ENCODE measurements around the gene CTSD. TPM values are rescaled to one million over a fixed set of nuclear protein-coding genes. Genes with fewer than 3 reads are reported as not detected.

CTSD gene
- total RNA-seq, 1 experiment from 2014 or later: 199 TPM

DNA sequence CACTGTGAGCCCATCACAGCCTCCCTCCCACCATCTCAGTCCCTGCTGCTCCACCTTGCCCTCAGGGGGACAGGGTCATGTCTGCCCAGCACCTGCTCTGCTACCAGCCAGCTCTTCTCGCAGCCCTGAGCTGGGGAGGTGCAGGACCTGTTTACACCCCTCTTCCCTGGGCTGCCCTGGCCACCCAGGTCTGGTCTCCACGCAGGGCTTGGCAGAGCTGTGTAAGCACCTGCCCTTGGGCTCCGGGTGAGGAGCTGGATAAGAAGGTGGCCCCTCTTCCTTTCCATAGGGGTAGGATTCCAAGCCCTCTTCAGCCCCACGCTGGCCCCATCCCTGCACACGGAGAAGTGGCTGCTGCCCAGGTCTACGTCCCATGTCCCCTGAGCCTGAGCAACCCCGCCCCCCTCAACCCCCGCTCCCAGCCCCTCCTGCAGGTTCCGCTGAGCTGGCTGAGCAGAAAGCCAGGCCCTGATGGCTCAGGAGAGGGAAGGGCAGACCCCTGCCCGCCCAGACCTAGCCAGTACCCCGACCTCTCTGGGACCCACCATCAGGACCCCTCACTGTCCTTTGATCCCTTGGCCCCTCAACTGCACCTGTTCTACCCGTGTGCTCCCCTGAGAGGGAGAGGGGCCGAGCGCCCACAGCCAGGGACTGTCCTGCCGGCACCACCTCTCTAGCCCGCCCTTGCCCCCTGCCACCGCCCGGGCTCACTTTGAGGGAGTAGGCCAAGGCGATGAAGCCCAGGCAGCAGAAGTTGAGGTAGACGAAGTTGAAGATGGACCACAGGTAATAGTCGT, 16.6 kb downstream of the CTSD start:
- H3K27me3 Mint-ChIP-seq (ENCODE audit: low read depth): peaks cover 51% of the 10 kb centered on the region
- TF ChIP-seq NFYB (CRISPR knock-in tag; conservative IDR thresholded peaks at IDR 0.05; ENCODE audit: low read depth) (no peak), ZNF121 (CRISPR knock-in tag; IDR thresholded peaks at IDR 0.05) (no peak), TEAD4 (CRISPR knock-in tag; IDR thresholded peaks at IDR 0.05) (no peak), USF2 (CRISPR knock-in tag; IDR thresholded peaks at IDR 0.05) (no peak), PRDM15 (CRISPR knock-in tag; IDR thresholded peaks at IDR 0.05) (no peak), E2F1 (CRISPR knock-in tag; IDR thresholded peaks at IDR 0.05) (no peak), HMGA2 (CRISPR knock-in tag; IDR thresholded peaks at IDR 0.05) (no peak), ZNF671 (CRISPR knock-in tag; IDR thresholded peaks at IDR 0.05) (no peak), NR3C1 (CRISPR knock-in tag; conservative IDR thresholded peaks at IDR 0.05; ENCODE audit: low read depth) (no peak), KAT7 (CRISPR knock-in tag; IDR thresholded peaks at IDR 0.05; ENCODE audit: borderline replicate concordance) (no peak), TP53 (CRISPR knock-in tag; IDR thresholded peaks at IDR 0.05) (no peak), ZNF138 (CRISPR knock-in tag; conservative IDR thresholded peaks at IDR 0.05) (no peak)
- TF ChIP-seq, protein P1, sequence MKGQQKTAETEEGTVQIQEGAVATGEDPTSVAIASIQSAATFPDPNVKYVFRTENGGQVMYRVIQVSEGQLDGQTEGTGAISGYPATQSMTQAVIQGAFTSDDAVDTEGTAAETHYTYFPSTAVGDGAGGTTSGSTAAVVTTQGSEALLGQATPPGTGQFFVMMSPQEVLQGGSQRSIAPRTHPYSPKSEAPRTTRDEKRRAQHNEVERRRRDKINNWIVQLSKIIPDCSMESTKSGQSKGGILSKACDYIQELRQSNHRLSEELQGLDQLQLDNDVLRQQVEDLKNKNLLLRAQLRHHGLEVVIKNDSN (CRISPR knock-in tag; IDR thresholded peaks at IDR 0.05): no peak
- H3K4me3 Mint-ChIP-seq: no peak overlapping the region
- peaks cover 12% of the 10 kb centered on the region for H3K9me3 Mint-ChIP-seq
- ChIA-PET POLR2A (interaction anchor here (0.6 to 0.9 kb wide), 2 partner anchors 38 to 221 kb away, joined by 3 read pairs; no protein-coding TSS in a partner anchor), CTCF (interaction anchor here (0.5 to 4.4 kb wide), 5 partner anchors 53 to 268 kb away, joined by 3 to 32 read pairs (median 3); no protein-coding TSS in a partner anchor)
- peaks cover 12% of the 10 kb centered on the region for H3K4me1 Mint-ChIP-seq
- no peak for DNase-seq (ENCODE audit: low spot score)
- peaks cover 10% of the 10 kb centered on the region for H3K36me3 Mint-ChIP-seq
- H3K27ac Mint-ChIP-seq: no peak overlapping the region
- no peak for ATAC-seq

DNA sequence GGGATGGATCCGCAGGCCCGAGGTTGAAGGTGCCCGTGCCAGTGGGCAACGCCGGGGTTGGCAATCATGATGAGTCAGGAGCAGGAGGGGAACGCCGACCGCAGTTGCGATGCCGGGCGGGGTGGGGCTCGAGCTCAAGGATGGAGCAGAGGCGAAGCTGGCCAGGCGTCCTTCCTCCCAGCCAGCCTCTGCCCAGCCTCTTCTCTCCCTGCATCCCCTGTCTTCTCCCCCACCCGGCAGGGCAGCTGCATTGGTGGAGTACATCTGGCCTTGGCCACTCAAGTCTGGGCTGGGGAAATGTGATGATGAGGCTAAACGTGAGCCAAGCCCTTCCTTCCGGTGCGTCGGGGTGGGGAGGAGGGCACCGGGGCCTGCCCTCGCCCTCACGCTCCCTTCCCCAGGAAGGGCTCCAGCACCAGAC, 17.2 kb downstream of the CTSD start:
- ATAC-seq (no peak), DNase-seq (ENCODE audit: low spot score) (no peak)
- Mint-ChIP-seq H3K36me3 (peaks cover 10% of the 10 kb centered on the region), H3K9me3 (peaks cover 12% of the 10 kb centered on the region), H3K4me1 (peaks cover 12% of the 10 kb centered on the region), H3K27ac (no peak overlapping the region), H3K27me3 (ENCODE audit: low read depth) (peaks cover 51% of the 10 kb centered on the region), H3K4me3 (no peak overlapping the region)
- TF ChIP-seq ATF1 (CRISPR knock-in tag; IDR thresholded peaks at IDR 0.05) (no peak), SMAD3 (CRISPR knock-in tag; IDR thresholded peaks at IDR 0.05; ENCODE audit: borderline replicate concordance) (no peak), IRF2 (CRISPR knock-in tag; IDR thresholded peaks at IDR 0.05; ENCODE audit: borderline replicate concordance, low read depth) (no peak), TCF7 (CRISPR knock-in tag; IDR thresholded peaks at IDR 0.05; ENCODE audit: low read depth) (no peak), PREB (CRISPR knock-in tag; IDR thresholded peaks at IDR 0.05; ENCODE audit: borderline replicate concordance) (no peak), KAT7 (CRISPR knock-in tag; IDR thresholded peaks at IDR 0.05; ENCODE audit: borderline replicate concordance) (no peak)
- TF ChIP-seq, protein P2, sequence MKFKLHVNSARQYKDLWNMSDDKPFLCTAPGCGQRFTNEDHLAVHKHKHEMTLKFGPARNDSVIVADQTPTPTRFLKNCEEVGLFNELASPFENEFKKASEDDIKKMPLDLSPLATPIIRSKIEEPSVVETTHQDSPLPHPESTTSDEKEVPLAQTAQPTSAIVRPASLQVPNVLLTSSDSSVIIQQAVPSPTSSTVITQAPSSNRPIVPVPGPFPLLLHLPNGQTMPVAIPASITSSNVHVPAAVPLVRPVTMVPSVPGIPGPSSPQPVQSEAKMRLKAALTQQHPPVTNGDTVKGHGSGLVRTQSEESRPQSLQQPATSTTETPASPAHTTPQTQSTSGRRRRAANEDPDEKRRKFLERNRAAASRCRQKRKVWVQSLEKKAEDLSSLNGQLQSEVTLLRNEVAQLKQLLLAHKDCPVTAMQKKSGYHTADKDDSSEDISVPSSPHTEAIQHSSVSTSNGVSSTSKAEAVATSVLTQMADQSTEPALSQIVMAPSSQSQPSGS (CRISPR knock-in tag; IDR thresholded peaks at IDR 0.05; ENCODE audit: borderline replicate concordance, low read depth): no peak
- ChIA-PET CTCF (interaction anchor here (0.5 to 2.5 kb wide), 3 partner anchors 53 to 268 kb away, joined by 3 to 8 read pairs (median 3); no protein-coding TSS in a partner anchor), POLR2A (no interaction called here)
